Neutrophil (primary cell): ENCODE measurements around the gene FAIM2.

ENCODE experiments used
- H3K27ac ChIP-seq: fragments of 200-600 bp; sonication (generic); 2 replicates; pipeline ENCODE4 v1.5.1; 2016; ENCODE audit warnings: mild to moderate bottlenecking, moderate library complexity
- H3K27me3 ChIP-seq: fragments of 200-600 bp; sonication (generic); 2 replicates; pipeline ENCODE4 v1.6.0; 2016; ENCODE audit warnings: mild to moderate bottlenecking
- H3K36me3 ChIP-seq: fragments of 200-600 bp; sonication (generic); 2 replicates; pipeline ENCODE4 v1.5.1; 2017
- H3K4me1 ChIP-seq, 2 experiments: fragments of 200-600 bp in 1 of 2; sonication (generic) in 1 of 2; 1 replicate in 1 of 2; 2 replicates in 1 of 2; pipeline versions ENCODE4 v1.5.1 to v1.6.1; 2013 to 2016; ENCODE audit warnings: low read depth in 1 of 2, low read length in 1 of 2, mild to moderate bottlenecking in 1 of 2, moderate library complexity in 1 of 2; ENCODE audit not compliant: control insufficient read depth in 1 of 2, insufficient read depth in 1 of 2
- H3K4me3 ChIP-seq, 2 experiments: fragments of 200-600 bp in 1 of 2; sonication (generic) in 1 of 2; 1 replicate in 1 of 2; 2 replicates in 1 of 2; pipeline ENCODE4 v1.5.1; 2013 to 2016; ENCODE audit warnings: low read depth in 1 of 2, low read length in 1 of 2, mild to moderate bottlenecking in 1 of 2, moderate library complexity in 1 of 2
- H3K9me3 ChIP-seq: fragments of 200-600 bp; sonication (generic); 2 replicates; pipeline ENCODE4 v1.5.1; 2016
- TF ChIP-seq, protein P1 (sequence below): fragments of 200-600 bp; sonication (generic); IDR thresholded peaks from 2 replicates; pipeline ENCODE4 v1.5.1; 2016; ENCODE audit warnings: antibody characterized with exemption

FAIM2 gene

DNA sequence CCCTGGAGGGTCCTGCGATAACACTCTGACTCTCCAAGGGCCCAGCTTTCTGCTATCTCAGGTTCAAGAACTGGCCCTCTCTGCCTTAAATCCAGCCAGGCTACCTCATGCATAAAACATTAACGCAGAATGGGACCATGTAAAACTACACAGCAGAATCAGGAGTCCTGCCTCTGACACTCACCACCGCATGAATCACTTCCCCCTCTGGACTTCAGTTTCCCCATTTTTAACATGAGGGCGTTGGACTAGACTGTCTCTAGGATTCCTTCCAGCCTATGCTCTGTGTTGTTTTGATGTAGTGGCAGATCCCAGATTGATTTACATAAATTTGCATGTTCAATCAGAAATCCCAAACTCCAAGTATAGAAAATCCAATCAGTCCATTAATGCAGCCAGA is 78.8 kb downstream of the FAIM2 start:
- Histone ChIP-seq H3K4me3 (peak overlapping the region; percentile 49 to 53), H3K4me1 (peaks cover 61 to 73% of the 10 kb centered on the region in 2 experiments), H3K9me3 (no peaks in the 10 kb centered on the region), H3K36me3 (no peaks in the 10 kb centered on the region), H3K27ac (peak overlapping the region; percentile 76), H3K27me3 (no peaks in the 10 kb centered on the region)
- TF ChIP-seq, protein P1, sequence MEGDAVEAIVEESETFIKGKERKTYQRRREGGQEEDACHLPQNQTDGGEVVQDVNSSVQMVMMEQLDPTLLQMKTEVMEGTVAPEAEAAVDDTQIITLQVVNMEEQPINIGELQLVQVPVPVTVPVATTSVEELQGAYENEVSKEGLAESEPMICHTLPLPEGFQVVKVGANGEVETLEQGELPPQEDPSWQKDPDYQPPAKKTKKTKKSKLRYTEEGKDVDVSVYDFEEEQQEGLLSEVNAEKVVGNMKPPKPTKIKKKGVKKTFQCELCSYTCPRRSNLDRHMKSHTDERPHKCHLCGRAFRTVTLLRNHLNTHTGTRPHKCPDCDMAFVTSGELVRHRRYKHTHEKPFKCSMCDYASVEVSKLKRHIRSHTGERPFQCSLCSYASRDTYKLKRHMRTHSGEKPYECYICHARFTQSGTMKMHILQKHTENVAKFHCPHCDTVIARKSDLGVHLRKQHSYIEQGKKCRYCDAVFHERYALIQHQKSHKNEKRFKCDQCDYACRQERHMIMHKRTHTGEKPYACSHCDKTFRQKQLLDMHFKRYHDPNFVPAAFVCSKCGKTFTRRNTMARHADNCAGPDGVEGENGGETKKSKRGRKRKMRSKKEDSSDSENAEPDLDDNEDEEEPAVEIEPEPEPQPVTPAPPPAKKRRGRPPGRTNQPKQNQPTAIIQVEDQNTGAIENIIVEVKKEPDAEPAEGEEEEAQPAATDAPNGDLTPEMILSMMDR = no peak

DNA sequence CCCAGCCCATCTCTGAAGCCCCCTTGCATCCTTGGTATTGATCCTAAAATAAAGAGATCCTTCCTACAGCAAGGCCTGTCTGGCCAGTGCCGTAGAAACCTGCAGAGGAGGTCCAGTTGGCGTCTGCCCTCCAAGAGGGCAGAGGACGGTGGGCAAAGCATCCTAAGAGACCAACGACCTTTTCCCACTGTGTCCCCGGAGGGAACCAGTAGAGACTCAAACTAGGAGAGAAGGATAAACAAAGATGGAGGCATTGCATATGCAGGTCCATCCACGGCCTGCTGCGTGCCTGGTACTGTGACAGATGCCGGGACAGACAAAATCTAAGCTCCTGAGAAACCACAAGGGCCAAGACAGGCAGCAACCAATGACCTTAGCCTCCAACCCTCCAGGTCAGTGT is 79.3 kb downstream of the FAIM2 start:
- H3K36me3 ChIP-seq = no peaks in the 10 kb centered on the region
- TF ChIP-seq, protein P1 = no peak
- peak overlapping the region; percentile 49 to 53 for H3K4me3 ChIP-seq
- H3K4me1 ChIP-seq = peaks cover 61 to 73% of the 10 kb centered on the region in 2 experiments
- no peaks in the 10 kb centered on the region for H3K27me3 ChIP-seq
- H3K27ac ChIP-seq = peak overlapping the region; percentile 76
- H3K9me3 ChIP-seq = no peaks in the 10 kb centered on the region

DNA sequence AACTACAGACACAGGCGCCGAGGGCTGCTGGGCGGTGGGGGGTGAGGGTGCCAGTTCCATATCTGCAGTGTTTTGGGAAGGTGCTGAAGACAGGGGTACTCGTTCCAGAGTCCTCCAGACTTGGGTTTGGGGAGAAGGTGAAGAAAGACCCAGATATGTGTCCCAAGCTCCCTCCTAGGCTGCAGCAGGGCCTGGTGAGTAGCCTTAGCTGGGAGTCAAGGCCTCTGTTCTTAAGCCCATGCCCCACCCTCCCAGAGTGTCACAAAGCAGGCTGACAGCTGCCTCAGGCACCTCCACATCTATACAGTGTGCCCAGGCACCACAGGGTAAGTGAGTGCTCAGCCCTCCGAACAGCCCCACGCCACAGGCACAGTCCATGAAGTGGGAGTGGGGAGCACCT is 79.7 kb downstream of the FAIM2 start:
- no peak overlapping the region for H3K4me3 ChIP-seq
- TF ChIP-seq, protein P1 = no peak
- peak overlapping the region; percentile 76 for H3K27ac ChIP-seq
- H3K36me3 ChIP-seq = no peaks in the 10 kb centered on the region
- H3K9me3 ChIP-seq = no peaks in the 10 kb centered on the region
- peaks cover 58 to 68% of the 10 kb centered on the region in 2 experiments for H3K4me1 ChIP-seq
- no peaks in the 10 kb centered on the region for H3K27me3 ChIP-seq

DNA sequence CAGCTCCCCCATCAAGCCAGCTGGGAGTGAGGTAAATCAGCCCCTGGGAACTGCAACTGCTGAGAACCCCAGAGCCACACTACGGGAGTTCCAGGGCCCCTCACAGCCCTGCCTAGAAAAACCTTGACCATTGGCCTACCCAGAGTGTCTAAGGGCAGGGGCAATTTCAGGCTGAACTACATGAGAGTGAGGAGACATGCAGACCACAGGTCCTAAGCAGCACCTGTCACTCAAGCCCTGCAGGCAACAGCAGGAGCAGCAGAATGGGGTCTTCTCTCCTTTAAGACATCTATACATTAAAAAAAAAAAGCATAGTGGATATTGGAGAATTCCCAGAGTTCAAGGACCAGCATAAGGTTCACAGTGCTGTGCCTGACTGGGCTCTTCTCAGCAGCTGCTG is 80.3 kb downstream of the FAIM2 start:
- H3K36me3 ChIP-seq = no peaks in the 10 kb centered on the region
- no peaks in the 10 kb centered on the region for H3K9me3 ChIP-seq
- H3K27me3 ChIP-seq = no peaks in the 10 kb centered on the region
- peaks cover 52 to 62% of the 10 kb centered on the region in 2 experiments for H3K4me1 ChIP-seq
- H3K4me3 ChIP-seq = no peak overlapping the region
- TF ChIP-seq, protein P1 = no peak
- no peak overlapping the region for H3K27ac ChIP-seq

DNA sequence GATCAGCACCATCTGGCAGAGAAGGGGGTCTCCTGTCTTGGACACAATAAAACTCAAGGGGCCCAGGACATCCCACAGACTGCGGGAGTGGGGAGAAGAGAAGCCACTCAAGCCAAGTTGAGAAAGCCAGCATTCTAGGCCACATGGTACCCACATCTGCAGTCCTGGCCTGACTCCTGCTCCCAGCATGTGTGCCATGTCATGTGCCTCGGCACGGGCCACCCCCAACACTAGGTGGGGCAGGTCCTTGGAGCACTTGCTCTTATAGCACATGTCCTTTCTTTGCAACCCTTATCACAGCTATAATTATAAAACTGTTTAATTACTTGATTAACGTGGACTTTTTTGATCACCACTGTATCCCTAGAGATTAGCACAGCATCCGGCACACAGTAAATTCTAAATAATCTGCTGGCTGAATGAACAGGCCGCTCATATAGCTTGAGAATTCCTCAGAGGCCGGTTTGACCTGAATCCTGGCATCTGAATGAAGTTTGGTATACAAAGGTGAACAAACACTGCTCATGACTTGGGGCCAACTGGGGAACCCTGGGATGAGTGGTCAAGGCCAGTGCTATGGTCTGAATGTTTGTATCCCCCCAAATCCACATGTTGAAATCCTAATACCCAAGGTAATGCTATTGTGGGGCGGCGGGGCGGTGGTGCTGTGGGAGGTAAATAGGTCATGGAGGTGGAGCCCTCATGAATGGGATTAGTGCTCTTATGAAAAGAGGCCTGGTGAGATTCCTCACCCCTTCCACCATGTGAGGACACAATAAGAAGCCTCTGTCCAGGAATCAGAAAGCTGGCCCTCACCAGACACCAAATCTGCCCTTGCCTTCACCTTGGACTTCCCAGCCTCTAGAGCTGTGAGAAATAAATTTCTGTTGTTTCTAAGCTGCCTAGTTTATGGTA is 82.1 kb downstream of the FAIM2 start:
- peaks cover 42 to 45% of the 10 kb centered on the region in 2 experiments for H3K4me1 ChIP-seq
- H3K27me3 ChIP-seq = no peaks in the 10 kb centered on the region
- H3K36me3 ChIP-seq = no peaks in the 10 kb centered on the region
- no peaks in the 10 kb centered on the region for H3K9me3 ChIP-seq
- TF ChIP-seq, protein P1 = no peak
- peak overlapping the region in 1 of 2 experiments; percentile 21 for H3K4me3 ChIP-seq
- H3K27ac ChIP-seq = peak overlapping the region; percentile 62
